Dermis blood vessel endothelial cell (primary cell): Measurements from ENCODE around the gene BCCIP. TPM values are rescaled to one million over a fixed set of nuclear protein-coding genes. Genes with fewer than 3 reads are reported as not detected.

ENCODE experiments used
- total RNA-seq: library from RNA; depleted of rRNA; stranded (reverse); fragments of >200 nt; gene quantifications from 2 replicates; pipeline ENCODE4 v1.2.3, GENCODE V29; 2014

Gene BCCIP
- total RNA-seq, 1 donor from 2014 or later = 46.1 TPM

Other genes with a start within 250 kb of the BCCIP start
- gene TEX36, start 140.4 kb upstream of the BCCIP start, total RNA-seq = not detected in 2 replicates
- 18.8 and 19.1 TPM in 2 replicates for gene EDRF1, start 103.8 kb upstream of the BCCIP start, total RNA-seq
- gene MMP21, start 47.7 kb upstream of the BCCIP start, total RNA-seq = 0.34 and 0.65 TPM in 2 replicates
- 47.1 and 48.3 TPM in 2 replicates for gene UROS, start 288 bp upstream of the BCCIP start, total RNA-seq
- gene DHX32, start 57.7 kb downstream of the BCCIP start, total RNA-seq = 51.2 and 56.7 TPM in 2 replicates
- gene FANK1, start 73.0 kb downstream of the BCCIP start, total RNA-seq = 0.51 and 0.65 TPM in 2 replicates